Kidney (tissue), 14 donors: Measurements from ENCODE around the gene WNT2B. TPM values are rescaled to one million over a fixed set of nuclear protein-coding genes. Genes with fewer than 3 reads are reported as not detected.

Source experiments
- DNase-seq, 5 donors: peaks; one replicate each; pipeline ENCODE4 v3.0.0-alpha.2; 2013 to 2020
- FAIRE-seq: peaks from 2 replicates; lab custom pipeline; 2012; peaks lifted over from hg19 to GRCh38; lab: Jason Lieb, UNC
- H3K27ac ChIP-seq, 2 donors: one replicate each; pipeline ENCODE4 v1.7.0; 2013; ENCODE audit warnings: low read depth in 2 of 2, low read length in 2 of 2, inconsistent platforms in 1 of 2
- H3K27me3 ChIP-seq: one replicate; pipeline ENCODE4 v1.7.1; 2013; ENCODE audit warnings: low read length, inconsistent platforms; ENCODE audit not compliant: control insufficient read depth, insufficient read depth
- H3K36me3 ChIP-seq, 3 donors: one replicate each; pipeline versions ENCODE4 v1.7.0 to v1.7.1; 2013; ENCODE audit warnings: low read length in 3 of 3, control low read depth in 1 of 3, inconsistent platforms in 1 of 3; ENCODE audit not compliant: insufficient read depth in 3 of 3, control insufficient read depth in 2 of 3
- H3K4me1 ChIP-seq, 3 donors: one replicate each; pipeline versions ENCODE4 v1.7.0 to v1.7.1; 2013; ENCODE audit warnings: low read length in 3 of 3, inconsistent platforms in 1 of 3, low read depth in 1 of 3; ENCODE audit not compliant: control insufficient read depth in 2 of 3, insufficient read depth in 2 of 3
- H3K4me3 ChIP-seq, 3 donors: one replicate each; pipeline versions ENCODE4 v1.7.0 to v1.8.1; 2013; ENCODE audit warnings: low read length in 3 of 3, control low read depth in 1 of 3, inconsistent platforms in 1 of 3
- H3K9ac ChIP-seq, 3 donors: one replicate each; pipeline versions ENCODE4 v1.7.0 to v1.7.1; 2013; ENCODE audit warnings: low read length in 3 of 3, control low read depth in 1 of 3, inconsistent platforms in 1 of 3
- H3K9me3 ChIP-seq, 3 donors: one replicate each; pipeline versions ENCODE4 v1.7.0 to v1.7.1; 2013; ENCODE audit warnings: low read length in 3 of 3, control low read depth in 1 of 3, inconsistent platforms in 1 of 3; ENCODE audit not compliant: control insufficient read depth in 2 of 3, insufficient read depth in 1 of 3
- intact Hi-C: fragments of 100-400 bp; cut with DNase I; formaldehyde crosslinking; loops from one replicate; pipeline ENCODE4 v1.11.1; 2022
- polyA plus RNA-seq: library from polyadenylated mRNA; stranded (reverse); fragments of 350-450 nt; fragmentation: Illumina TruSeq; extraction: RNeasy Lipid Tissue Mini Kit (QIAGEN cat#74804); gene quantifications from one replicate; pipeline ENCODE4 v1.2.3, GENCODE V29; 2014; ENCODE audit warnings: low read depth, low replicate concordance; ENCODE audit not compliant: insufficient read depth
- total RNA-seq: library from RNA; stranded (reverse); fragmentation: NEBNext Ultra II Directional; extraction: Animal tissue kit (Norgen Biotek cat#: 25700); gene quantifications from one replicate; pipeline ENCODE4 v1.2.1, GENCODE V29; 2021
- TF ChIP-seq, protein P1 (sequence below): IDR thresholded peaks from 3 replicates; pipeline ENCODE4 v1.5.1; 2012; ENCODE audit warnings: mild to moderate bottlenecking, moderate library complexity, borderline replicate concordance; ENCODE audit not compliant: insufficient read depth; ENCODE audit errors: extremely low read depth
- donor health status: control.
- donor health status: control.
- donor health status: control.
- donor health status: control.
- donor health status: control.
- donor health status: DM: yes; HTN: yes; CAD: no.
- donor health status: Normal renal cell carcinoma (clear cell type).

The WNT2B gene
- total and polyA plus RNA-seq, 2 donors from 2014 or later: 0.75 to 4.7 TPM

DNA sequence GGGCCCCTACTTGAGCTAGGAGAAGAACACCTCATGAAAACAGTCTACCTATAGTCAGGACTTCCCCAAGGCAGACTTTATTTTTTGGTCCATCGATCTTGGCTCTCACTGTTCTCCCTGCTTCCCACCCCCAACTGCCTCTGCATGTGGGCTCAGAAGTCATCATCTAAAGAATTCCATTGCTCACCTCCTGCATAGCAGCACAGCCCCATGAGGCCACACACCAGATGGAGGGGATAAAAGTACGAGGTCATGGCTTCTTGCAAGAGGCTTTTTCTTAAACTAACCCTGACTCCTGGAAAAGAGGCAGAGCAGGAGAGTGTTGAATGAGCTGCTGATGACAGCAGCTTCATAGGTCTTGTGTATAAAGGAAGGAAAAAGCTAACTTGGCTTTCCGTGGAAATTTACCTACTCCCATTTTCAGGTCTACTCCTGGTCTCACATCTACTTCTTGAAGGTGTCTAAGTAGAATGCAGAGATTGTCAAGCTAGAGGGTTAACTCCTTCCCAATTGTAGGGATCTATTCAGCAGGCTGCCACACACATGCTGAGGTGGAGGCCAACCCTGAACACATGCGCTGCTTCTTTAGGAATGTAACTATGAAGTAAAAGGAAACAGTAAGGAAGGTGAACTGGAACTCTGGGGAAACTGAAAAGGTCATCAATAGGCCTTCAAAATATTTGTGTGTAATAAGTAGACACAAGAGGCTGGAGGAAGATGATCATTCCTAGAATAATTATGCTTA is 18.7 kb downstream of the WNT2B start:
- FAIRE-seq (no peak), DNase-seq (no peak)
- Histone ChIP-seq H3K9me3 (no peaks in the 10 kb centered on the region), H3K27ac (no peak overlapping the region), H3K36me3 (peaks cover 0 to 9% (median 6%) of the 10 kb centered on the region in 3 donors), H3K27me3 (no peaks in the 10 kb centered on the region), H3K4me3 (no peak overlapping the region), H3K9ac (no peak overlapping the region), H3K4me1 (no peaks in the 10 kb centered on the region)
- intact Hi-C loops: no loop called here
- TF ChIP-seq, protein P1, sequence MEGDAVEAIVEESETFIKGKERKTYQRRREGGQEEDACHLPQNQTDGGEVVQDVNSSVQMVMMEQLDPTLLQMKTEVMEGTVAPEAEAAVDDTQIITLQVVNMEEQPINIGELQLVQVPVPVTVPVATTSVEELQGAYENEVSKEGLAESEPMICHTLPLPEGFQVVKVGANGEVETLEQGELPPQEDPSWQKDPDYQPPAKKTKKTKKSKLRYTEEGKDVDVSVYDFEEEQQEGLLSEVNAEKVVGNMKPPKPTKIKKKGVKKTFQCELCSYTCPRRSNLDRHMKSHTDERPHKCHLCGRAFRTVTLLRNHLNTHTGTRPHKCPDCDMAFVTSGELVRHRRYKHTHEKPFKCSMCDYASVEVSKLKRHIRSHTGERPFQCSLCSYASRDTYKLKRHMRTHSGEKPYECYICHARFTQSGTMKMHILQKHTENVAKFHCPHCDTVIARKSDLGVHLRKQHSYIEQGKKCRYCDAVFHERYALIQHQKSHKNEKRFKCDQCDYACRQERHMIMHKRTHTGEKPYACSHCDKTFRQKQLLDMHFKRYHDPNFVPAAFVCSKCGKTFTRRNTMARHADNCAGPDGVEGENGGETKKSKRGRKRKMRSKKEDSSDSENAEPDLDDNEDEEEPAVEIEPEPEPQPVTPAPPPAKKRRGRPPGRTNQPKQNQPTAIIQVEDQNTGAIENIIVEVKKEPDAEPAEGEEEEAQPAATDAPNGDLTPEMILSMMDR: no peak

- Histone ChIP-seq H3K4me3 (no peak overlapping the region), H3K27me3 (no peaks in the 10 kb centered on the region), H3K27ac (no peak overlapping the region), H3K36me3 (peaks cover 0 to 9% (median 7%) of the 10 kb centered on the region in 3 donors), H3K9ac (no peak overlapping the region), H3K9me3 (no peaks in the 10 kb centered on the region), H3K4me1 (no peaks in the 10 kb centered on the region)
- no peak for DNase-seq
- TF ChIP-seq, protein P1: no peak
- no peak for FAIRE-seq
- intact Hi-C loops: no loop called here
Measured at GRCh38 chr1:112528076-112528475, 19.3 kb downstream of the WNT2B start.

- H3K9me3 ChIP-seq: no peaks in the 10 kb centered on the region
- no peak overlapping the region for H3K4me3 ChIP-seq
- FAIRE-seq: no peak
- H3K27ac ChIP-seq: no peak overlapping the region
- H3K36me3 ChIP-seq: peaks cover 0 to 9% (median 7%) of the 10 kb centered on the region in 3 donors
- TF ChIP-seq, protein P1: no peak
- no peaks in the 10 kb centered on the region for H3K27me3 ChIP-seq
- no peak for DNase-seq
- intact Hi-C loops: no loop called here
- H3K4me1 ChIP-seq: no peaks in the 10 kb centered on the region
- H3K9ac ChIP-seq: no peak overlapping the region
Measured at GRCh38 chr1:112529301-112529700, 20.5 kb downstream of the WNT2B start.

- FAIRE-seq (no peak), DNase-seq (no peak)
- Histone ChIP-seq H3K27ac (no peak overlapping the region), H3K4me1 (no peaks in the 10 kb centered on the region), H3K36me3 (peaks cover 0 to 6% (median 3%) of the 10 kb centered on the region in 3 donors), H3K9me3 (no peaks in the 10 kb centered on the region), H3K9ac (no peak overlapping the region), H3K4me3 (no peak overlapping the region), H3K27me3 (no peaks in the 10 kb centered on the region)
- intact Hi-C loops: no loop called here
- TF ChIP-seq, protein P1: no peak
Measured at GRCh38 chr1:112530832-112531231, 22.1 kb downstream of the WNT2B start.
